ENCODE measurements around the gene CCDC91.

Gene CCDC91

GRCh38 chr12:28178775-28179174 is 11.5 kb upstream of the CCDC91 start:
- TF ChIP-seq, protein P1, sequence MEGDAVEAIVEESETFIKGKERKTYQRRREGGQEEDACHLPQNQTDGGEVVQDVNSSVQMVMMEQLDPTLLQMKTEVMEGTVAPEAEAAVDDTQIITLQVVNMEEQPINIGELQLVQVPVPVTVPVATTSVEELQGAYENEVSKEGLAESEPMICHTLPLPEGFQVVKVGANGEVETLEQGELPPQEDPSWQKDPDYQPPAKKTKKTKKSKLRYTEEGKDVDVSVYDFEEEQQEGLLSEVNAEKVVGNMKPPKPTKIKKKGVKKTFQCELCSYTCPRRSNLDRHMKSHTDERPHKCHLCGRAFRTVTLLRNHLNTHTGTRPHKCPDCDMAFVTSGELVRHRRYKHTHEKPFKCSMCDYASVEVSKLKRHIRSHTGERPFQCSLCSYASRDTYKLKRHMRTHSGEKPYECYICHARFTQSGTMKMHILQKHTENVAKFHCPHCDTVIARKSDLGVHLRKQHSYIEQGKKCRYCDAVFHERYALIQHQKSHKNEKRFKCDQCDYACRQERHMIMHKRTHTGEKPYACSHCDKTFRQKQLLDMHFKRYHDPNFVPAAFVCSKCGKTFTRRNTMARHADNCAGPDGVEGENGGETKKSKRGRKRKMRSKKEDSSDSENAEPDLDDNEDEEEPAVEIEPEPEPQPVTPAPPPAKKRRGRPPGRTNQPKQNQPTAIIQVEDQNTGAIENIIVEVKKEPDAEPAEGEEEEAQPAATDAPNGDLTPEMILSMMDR (IDR thresholded peaks at IDR 0.05; ENCODE audit: low read depth, low read length, missing control alignments), result no peak
- DNase-seq (ENCODE audit: low read depth), result no peak
- H3K4me3 ChIP-seq (ENCODE audit: low read depth, low read length), result no peak overlapping the region

GRCh38 chr12:28180786-28181185 is 9.5 kb upstream of the CCDC91 start:
- no peak overlapping the region for H3K4me3 ChIP-seq (ENCODE audit: low read depth, low read length)
- TF ChIP-seq, protein P1 (IDR thresholded peaks at IDR 0.05; ENCODE audit: low read depth, low read length, missing control alignments), result no peak
- DNase-seq (ENCODE audit: low read depth), result no peak

DNA sequence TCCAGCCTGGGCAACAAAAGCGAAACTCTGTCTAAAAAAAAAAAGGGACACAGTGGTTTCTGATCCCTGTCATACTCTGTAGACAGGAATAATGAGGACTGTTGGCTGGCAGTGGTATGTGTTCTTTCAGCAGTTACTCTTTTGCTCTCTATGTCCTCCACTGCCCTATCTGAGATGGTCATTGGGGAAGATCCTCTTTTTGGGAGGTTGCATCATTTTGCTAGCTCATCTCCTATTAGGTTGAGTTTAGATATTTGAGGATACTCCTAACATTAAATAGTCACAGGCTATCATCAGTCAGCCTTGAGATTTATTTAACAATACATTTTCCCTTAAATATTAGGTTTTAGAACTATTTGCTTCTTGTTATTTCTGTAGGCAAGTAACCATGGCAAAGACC is 5.9 kb upstream of the CCDC91 start:
- no peak for DNase-seq (ENCODE audit: low read depth)
- TF ChIP-seq, protein P1 (IDR thresholded peaks at IDR 0.05; ENCODE audit: low read depth, low read length, missing control alignments), result no peak
- no peak overlapping the region for H3K4me3 ChIP-seq (ENCODE audit: low read depth, low read length)

DNA sequence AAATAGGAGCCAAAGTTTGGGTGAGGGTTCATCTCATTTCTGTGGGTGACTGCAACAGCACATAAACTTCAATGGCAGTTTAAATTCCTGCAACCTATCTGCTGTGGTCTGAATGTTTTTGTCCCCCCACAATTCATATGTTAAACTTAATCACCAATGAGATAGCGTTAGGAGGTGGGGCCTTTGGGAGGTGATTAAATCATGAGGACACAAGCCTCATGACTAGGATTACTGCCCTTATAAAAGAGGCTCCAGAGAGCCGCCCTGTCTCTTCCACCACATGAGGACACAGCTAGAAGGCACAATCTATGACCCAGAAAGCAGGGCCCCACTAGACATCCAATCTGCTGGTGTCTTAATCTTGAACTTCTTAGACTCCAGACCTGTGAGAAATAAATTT is 3.8 kb upstream of the CCDC91 start:
- TF ChIP-seq, protein P1 (IDR thresholded peaks at IDR 0.05; ENCODE audit: low read depth, low read length, missing control alignments), result no peak
- H3K4me3 ChIP-seq (ENCODE audit: low read depth, low read length), result no peak overlapping the region
- DNase-seq (ENCODE audit: low read depth), result no peak

- H3K4me3 ChIP-seq (ENCODE audit: low read depth, low read length), result peak overlapping the region; percentile 72
- TF ChIP-seq, protein P1 (IDR thresholded peaks at IDR 0.05; ENCODE audit: low read depth, low read length, missing control alignments), result no peak
- no peak for DNase-seq (ENCODE audit: low read depth)
Observed at GRCh38 chr12:28189784-28190320, 404 bp upstream of the CCDC91 start.

- TF ChIP-seq, protein P1 (IDR thresholded peaks at IDR 0.05; ENCODE audit: low read depth, low read length, missing control alignments), result no peak
- no peak for DNase-seq (ENCODE audit: low read depth)
- peak overlapping the region; percentile 72 for H3K4me3 ChIP-seq (ENCODE audit: low read depth, low read length)
Observed at GRCh38 chr12:28191051-28192048, 1.1 kb downstream of the CCDC91 start.

All from GM12864 (cell line).